ENCODE results near the gene MBNL2. TPM values are rescaled to one million over a fixed set of nuclear protein-coding genes. Genes with fewer than 3 reads are reported as not detected.

MBNL2 gene
- total and polyA plus RNA-seq, 2 donors from 2014 or later: 18.8 to 70.5 TPM

- no peak for TF ChIP-seq CTCF (IDR thresholded peaks at IDR 0.05; ENCODE audit: borderline replicate concordance, extremely low read depth, insufficient read depth)
- no peak for FAIRE-seq
- Histone ChIP-seq H3K4me3 (ENCODE audit: low read length in 3 of 3) (no peak overlapping the region), H3K9me3 (ENCODE audit: control insufficient read depth in 2 of 3, insufficient read depth in 1 of 3, low read length in 3 of 3) (no peaks in the 10 kb centered on the region), H3K9ac (ENCODE audit: low read length in 3 of 3) (no peak overlapping the region), H3K27me3 (ENCODE audit: control insufficient read depth, insufficient read depth, low read length) (no peaks in the 10 kb centered on the region), H3K4me1 (ENCODE audit: control insufficient read depth in 2 of 3, insufficient read depth in 2 of 3, low read depth in 1 of 3, low read length in 3 of 3) (peaks cover 0 to 23% (median 7%) of the 10 kb centered on the region in 3 donors), H3K36me3 (ENCODE audit: control insufficient read depth in 2 of 3, insufficient read depth in 3 of 3, low read length in 3 of 3) (peaks cover 0 to 14% (median 8%) of the 10 kb centered on the region in 3 donors), H3K27ac (ENCODE audit: low read depth in 2 of 2, low read length in 2 of 2) (no peak overlapping the region)
- no peak for DNase-seq
- intact Hi-C loops (cut with DNase I): no loop called here
These were observed 120.0 kb downstream of the MBNL2 start for GRCh38 chr13:97342136-97342535.

- DNase-seq (no peak), FAIRE-seq (no peak)
- H3K9me3 ChIP-seq (ENCODE audit: control insufficient read depth in 2 of 3, insufficient read depth in 1 of 3, low read length in 3 of 3): no peaks in the 10 kb centered on the region
- no peak overlapping the region for H3K27ac ChIP-seq (ENCODE audit: low read depth in 2 of 2, low read length in 2 of 2)
- no peak for TF ChIP-seq CTCF (IDR thresholded peaks at IDR 0.05; ENCODE audit: borderline replicate concordance, extremely low read depth, insufficient read depth)
- intact Hi-C loops (cut with DNase I): no loop called here
- no peak overlapping the region for H3K9ac ChIP-seq (ENCODE audit: low read length in 3 of 3)
- H3K4me3 ChIP-seq (ENCODE audit: low read length in 3 of 3): no peak overlapping the region
- H3K36me3 ChIP-seq (ENCODE audit: control insufficient read depth in 2 of 3, insufficient read depth in 3 of 3, low read length in 3 of 3): peaks cover 0 to 20% (median 14%) of the 10 kb centered on the region in 3 donors
- H3K4me1 ChIP-seq (ENCODE audit: control insufficient read depth in 2 of 3, insufficient read depth in 2 of 3, low read depth in 1 of 3, low read length in 3 of 3): peaks cover 0 to 23% (median 7%) of the 10 kb centered on the region in 3 donors
- no peaks in the 10 kb centered on the region for H3K27me3 ChIP-seq (ENCODE audit: control insufficient read depth, insufficient read depth, low read length)
These were observed 120.8 kb downstream of the MBNL2 start for GRCh38 chr13:97342936-97343335.

GRCh38 chr13:97344265-97345175 lies 122.4 kb downstream of the MBNL2 start:
- H3K27me3 ChIP-seq (ENCODE audit: control insufficient read depth, insufficient read depth, low read length): no peaks in the 10 kb centered on the region
- H3K4me1 ChIP-seq (ENCODE audit: control insufficient read depth in 2 of 3, insufficient read depth in 2 of 3, low read depth in 1 of 3, low read length in 3 of 3): peaks cover 0 to 29% (median 4%) of the 10 kb centered on the region in 3 donors
- no peak overlapping the region for H3K9ac ChIP-seq (ENCODE audit: low read length in 3 of 3)
- peak overlapping the region; percentile 18 to 67 for H3K27ac ChIP-seq (ENCODE audit: low read depth in 2 of 2, low read length in 2 of 2)
- no peak overlapping the region for H3K4me3 ChIP-seq (ENCODE audit: low read length in 3 of 3)
- H3K36me3 ChIP-seq (ENCODE audit: control insufficient read depth in 2 of 3, insufficient read depth in 3 of 3, low read length in 3 of 3): peaks cover 4 to 22% (median 10%) of the 10 kb centered on the region in 3 donors
- H3K9me3 ChIP-seq (ENCODE audit: control insufficient read depth in 2 of 3, insufficient read depth in 1 of 3, low read length in 3 of 3): no peaks in the 10 kb centered on the region
- intact Hi-C loops (cut with DNase I): no loop called here
- DNase-seq (peak in 4 of 5 donors; percentile 56 to 85 (median 66)), FAIRE-seq (peak; percentile 23)
- peak; percentile 65 for TF ChIP-seq CTCF (IDR thresholded peaks at IDR 0.05; ENCODE audit: borderline replicate concordance, extremely low read depth, insufficient read depth)

All from kidney (tissue), 14 donors.